Astrocyte (in vitro differentiated cells and primary cell): ENCODE results near the gene FAM180A. TPM values are rescaled to one million over a fixed set of nuclear protein-coding genes. Genes with fewer than 3 reads are reported as not detected.

Experiments
- DNase-seq: peaks from one replicate; pipeline ENCODE4 v3.0.0-alpha.2; 2010; ENCODE audit warnings: low read depth
- FAIRE-seq: peaks from 2 replicates; lab custom pipeline; 2011; peaks lifted over from hg19 to GRCh38; lab: Jason Lieb, UNC
- H2AFZ ChIP-seq: 2 replicates; pipeline ENCODE4 v1.6.0; 2012; ENCODE audit warnings: low read depth, low read length, inconsistent platforms
- H3K27ac ChIP-seq: 2 replicates; pipeline ENCODE4 v1.5.1; 2011; ENCODE audit warnings: low read depth, low read length, inconsistent platforms
- H3K27me3 ChIP-seq: 2 replicates; pipeline ENCODE4 v1.6.0; 2011; ENCODE audit warnings: low read length, inconsistent platforms; ENCODE audit not compliant: insufficient read depth
- H3K36me3 ChIP-seq: 2 replicates; pipeline ENCODE4 v1.5.1; 2011; ENCODE audit warnings: low read length, inconsistent platforms; ENCODE audit not compliant: insufficient read depth
- H3K4me1 ChIP-seq: 2 replicates; pipeline ENCODE4 v1.5.1; 2011; ENCODE audit warnings: low read length, inconsistent platforms; ENCODE audit not compliant: insufficient read depth
- H3K4me2 ChIP-seq: 2 replicates; pipeline ENCODE4 v1.6.0; 2012; ENCODE audit warnings: low read length, inconsistent platforms
- H3K4me3 ChIP-seq: 2 replicates; pipeline ENCODE4 v1.5.1; 2011; ENCODE audit warnings: low read depth, mild to moderate bottlenecking, low read length, inconsistent platforms; ENCODE audit not compliant: insufficient read depth
- H3K79me2 ChIP-seq: 2 replicates; pipeline ENCODE4 v1.6.0; 2012; ENCODE audit warnings: mild to moderate bottlenecking, low read length, inconsistent platforms; ENCODE audit not compliant: insufficient read depth
- H3K9ac ChIP-seq: 2 replicates; pipeline ENCODE4 v1.6.0; 2012; ENCODE audit warnings: mild to moderate bottlenecking, low read length, inconsistent platforms
- H3K9me3 ChIP-seq: 2 replicates; pipeline ENCODE4 v1.5.1; 2012; ENCODE audit warnings: low read depth, mild to moderate bottlenecking, low read length, inconsistent platforms; ENCODE audit not compliant: insufficient read depth
- H4K20me1 ChIP-seq: 2 replicates; pipeline ENCODE4 v1.6.0; 2012; ENCODE audit warnings: low read length, inconsistent platforms; ENCODE audit not compliant: insufficient read depth
- H3K27ac Mint-ChIP-seq: one replicate; pipeline ENCODE4 v1.8.0; 2021; ENCODE audit warnings: mild to moderate bottlenecking, mixed read lengths; ENCODE audit not compliant: unreplicated experiment
- H3K27me3 Mint-ChIP-seq: one replicate; pipeline ENCODE4 v1.8.0; 2021; ENCODE audit warnings: low read depth, mixed read lengths; ENCODE audit not compliant: unreplicated experiment
- H3K36me3 Mint-ChIP-seq: one replicate; pipeline ENCODE4 v1.8.0; 2021; ENCODE audit warnings: low read depth, mixed read lengths; ENCODE audit not compliant: unreplicated experiment
- H3K4me1 Mint-ChIP-seq: one replicate; pipeline ENCODE4 v1.8.0; 2021; ENCODE audit warnings: low read depth, mixed read lengths; ENCODE audit not compliant: unreplicated experiment
- H3K4me3 Mint-ChIP-seq: one replicate; pipeline ENCODE4 v1.8.0; 2021; ENCODE audit warnings: mild to moderate bottlenecking, moderate library complexity, mixed read lengths; ENCODE audit not compliant: unreplicated experiment
- H3K9me3 Mint-ChIP-seq: one replicate; pipeline ENCODE4 v1.8.0; 2021; ENCODE audit warnings: mild to moderate bottlenecking, mixed read lengths; ENCODE audit not compliant: unreplicated experiment
- CTCF ChIP-seq: IDR thresholded peaks from 2 replicates; pipeline ENCODE4 v1.5.1; 2011; ENCODE audit warnings: low read depth, mild to moderate bottlenecking, inconsistent platforms, low read length, moderate library complexity; ENCODE audit not compliant: insufficient read depth
- EZH2 ChIP-seq: IDR thresholded peaks from 2 replicates; pipeline ENCODE4 v1.6.1; 2012; ENCODE audit warnings: mild to moderate bottlenecking, low read length, inconsistent platforms; ENCODE audit not compliant: insufficient read depth
- total RNA-seq: library from RNA; stranded (reverse); gene quantifications from 2 replicates; pipeline ENCODE4 v1.2.1, GENCODE V29; 2021

Gene FAM180A
- total RNA-seq, 1 donor from 2014 or later = not detected

DNA sequence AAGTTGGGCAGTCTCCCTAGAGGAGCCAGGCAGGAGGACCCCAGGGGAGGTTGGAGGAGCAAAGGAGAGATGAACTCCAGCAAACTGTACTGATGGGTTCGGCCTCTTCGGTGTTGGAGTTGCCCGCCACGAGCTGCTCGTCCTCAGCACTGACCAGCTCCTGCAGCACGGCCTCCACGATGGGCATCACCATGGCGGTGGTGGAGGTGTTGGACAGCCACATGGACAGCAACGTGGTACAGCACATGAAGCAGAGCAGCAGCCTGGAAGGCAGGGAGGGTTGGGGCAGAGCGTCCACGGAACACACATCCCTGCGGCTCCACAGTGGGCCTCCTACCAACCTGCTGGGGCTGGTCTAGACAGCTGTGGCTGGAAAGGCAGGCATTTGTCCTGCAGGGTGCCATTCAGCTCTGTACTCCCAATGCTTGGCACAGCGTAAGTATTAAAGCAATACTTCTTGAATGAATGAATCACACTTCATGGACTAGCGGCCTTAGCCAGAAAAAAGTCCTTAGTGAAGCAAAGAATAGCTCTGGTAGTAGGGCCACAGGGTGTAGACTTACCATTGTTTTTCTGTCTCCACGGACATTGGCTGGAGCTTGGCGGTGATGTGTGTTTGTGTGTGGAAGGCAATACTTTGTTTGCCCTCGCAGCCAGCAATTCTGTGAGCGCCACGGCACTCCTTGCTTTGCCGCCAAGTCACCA lies 42.4 kb downstream of the FAM180A start:
- no peaks in the 10 kb centered on the region for H3K36me3 ChIP-seq
- Mint-ChIP-seq H3K27ac (no peak overlapping the region), H3K9me3 (no peaks in the 10 kb centered on the region), H3K27me3 (no peaks in the 10 kb centered on the region), H3K36me3 (peaks cover 4% of the 10 kb centered on the region), H3K4me3 (no peak overlapping the region), H3K4me1 (peaks cover 1% of the 10 kb centered on the region)
- H3K4me3 ChIP-seq = no peak overlapping the region
- no peaks in the 10 kb centered on the region for H3K79me2 ChIP-seq
- no peak overlapping the region for H2AFZ ChIP-seq
- FAIRE-seq (no peak), DNase-seq (no peak)
- TF ChIP-seq CTCF = no peak
- no peak for TF ChIP-seq EZH2
- no peak overlapping the region for H3K4me2 ChIP-seq
- H3K27ac ChIP-seq = no peak overlapping the region
- H3K9me3 ChIP-seq = no peaks in the 10 kb centered on the region
- H3K9ac ChIP-seq = no peak overlapping the region
- no peaks in the 10 kb centered on the region for H3K4me1 ChIP-seq
- no peaks in the 10 kb centered on the region for H3K27me3 ChIP-seq
- H4K20me1 ChIP-seq = no peaks in the 10 kb centered on the region

DNA sequence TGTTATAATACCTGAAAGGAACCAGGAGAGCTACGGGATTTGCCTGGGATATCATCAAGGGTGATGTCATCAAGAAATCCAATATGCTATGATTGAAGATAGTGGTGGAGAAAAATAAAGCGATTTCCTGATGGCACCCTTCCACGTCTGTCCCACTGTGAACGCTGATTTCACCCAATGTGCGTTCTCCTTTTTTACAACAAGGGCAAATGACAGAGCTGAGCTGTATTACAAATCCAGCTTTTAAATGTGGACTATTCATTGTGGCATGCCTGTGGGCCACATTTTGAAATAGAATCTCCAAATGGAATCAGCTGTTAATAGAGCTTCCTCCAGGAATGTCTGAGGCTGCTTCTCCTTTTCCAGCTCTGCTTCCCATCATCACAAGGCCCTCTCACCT lies 43.9 kb downstream of the FAM180A start:
- H3K4me1 Mint-ChIP-seq = peaks cover 1% of the 10 kb centered on the region
- no peak overlapping the region for H3K27ac Mint-ChIP-seq
- H3K9ac ChIP-seq = no peak overlapping the region
- peaks cover 8% of the 10 kb centered on the region for H3K36me3 Mint-ChIP-seq
- no peak for DNase-seq
- FAIRE-seq = no peak
- H3K4me3 Mint-ChIP-seq = no peak overlapping the region
- H3K27me3 Mint-ChIP-seq = no peaks in the 10 kb centered on the region
- no peak overlapping the region for H3K4me3 ChIP-seq
- no peak overlapping the region for H3K27ac ChIP-seq
- H3K27me3 ChIP-seq = no peaks in the 10 kb centered on the region
- no peaks in the 10 kb centered on the region for H3K36me3 ChIP-seq
- H3K4me1 ChIP-seq = no peaks in the 10 kb centered on the region
- no peak for TF ChIP-seq EZH2
- H2AFZ ChIP-seq = no peak overlapping the region
- peaks cover 2% of the 10 kb centered on the region for H3K9me3 Mint-ChIP-seq
- no peaks in the 10 kb centered on the region for H3K79me2 ChIP-seq
- no peak overlapping the region for H3K4me2 ChIP-seq
- no peaks in the 10 kb centered on the region for H4K20me1 ChIP-seq
- H3K9me3 ChIP-seq = no peaks in the 10 kb centered on the region

- H3K9ac ChIP-seq = no peak overlapping the region
- TF ChIP-seq EZH2 = no peak
- TF ChIP-seq CTCF = no peak
- no peak for DNase-seq
- Mint-ChIP-seq H3K36me3 (peaks cover 8% of the 10 kb centered on the region), H3K9me3 (peaks cover 2% of the 10 kb centered on the region), H3K4me3 (no peak overlapping the region), H3K27ac (no peak overlapping the region), H3K27me3 (no peaks in the 10 kb centered on the region), H3K4me1 (peaks cover 1% of the 10 kb centered on the region)
- no peak overlapping the region for H3K4me2 ChIP-seq
- no peaks in the 10 kb centered on the region for H3K4me1 ChIP-seq
- H3K36me3 ChIP-seq = no peaks in the 10 kb centered on the region
- no peaks in the 10 kb centered on the region for H3K27me3 ChIP-seq
- no peak overlapping the region for H3K4me3 ChIP-seq
- no peak overlapping the region for H3K27ac ChIP-seq
- H3K9me3 ChIP-seq = no peaks in the 10 kb centered on the region
- no peak overlapping the region for H2AFZ ChIP-seq
- no peaks in the 10 kb centered on the region for H3K79me2 ChIP-seq
- no peaks in the 10 kb centered on the region for H4K20me1 ChIP-seq
- no peak for FAIRE-seq
Measured at GRCh38 chr7:135704074-135704473, 44.5 kb downstream of the FAM180A start.
